K562 (cell line): ENCODE results near the gene MUSTN1. TPM values are rescaled to one million over a fixed set of nuclear protein-coding genes. Genes with fewer than 3 reads are reported as not detected.

Source experiments
- ATAC-seq: fragments of 200-7000 bp; cut with Tn5 transposase; 3 replicates; pipeline ENCODE4 v1.9.1; 2020; ENCODE audit warnings: moderate library complexity
- BruUV-seq: library from RNA; stranded (reverse); fragments of 400-500 nt; replicated peaks from 2 replicates; lab custom pipeline; 2021; lab: Mats Ljungman, UMichigan
- CTCF ChIA-PET: fragments of 300-600 bp; formaldehyde crosslinking; extraction: SDS; loops from one replicate; lab custom pipeline; 2021; ENCODE audit warnings: low intra/inter-chr PET ratio; lab: Yijun Ruan, JAX
- POLR2A ChIA-PET: fragments of 300-600, 350-650 bp; sonication (Branson Sonifier 250); formaldehyde crosslinking; extraction: SDS; loops from one replicate; lab custom pipeline; 2021; ENCODE audit warnings: antibody characterized with exemption, inconsistent platforms; lab: Yijun Ruan, JAX
- DNase-seq, 4 experiments: peaks; one replicate each; pipeline versions ENCODE4 v3.0.0 to v3.0.0-alpha.2; 2011 to 2018; ENCODE audit warnings: low spot score in 3 of 4, mixed read lengths in 3 of 4; ENCODE audit errors: extremely low read depth in 1 of 4
- FAIRE-seq: peaks from 2 replicates; lab custom pipeline; 2011; peaks lifted over from hg19 to GRCh38; lab: Jason Lieb, UNC
- H2AFZ ChIP-seq: 2 replicates; pipeline ENCODE4 v1.6.0; 2011; ENCODE audit warnings: low read depth, low read length, control low read depth, inconsistent platforms
- H3K27ac ChIP-seq: fragments of 200-600 bp; 3 replicates; pipeline ENCODE4 v1.8.0; 2011; ENCODE audit warnings: low read depth, mild to moderate bottlenecking, control low read depth, inconsistent platforms, low read length, moderate library complexity, mixed read lengths; ENCODE audit errors: extremely low read depth
- H3K27me3 ChIP-seq, 2 experiments: fragments of 300-600 bp in 1 of 2; 2 replicates in 1 of 2; 3 replicates in 1 of 2; pipeline versions ENCODE4 v1.6.0 to v1.8.0; 2011; ENCODE audit warnings: inconsistent platforms in 2 of 2, low read length in 2 of 2, mild to moderate bottlenecking in 1 of 2, mixed read lengths in 1 of 2, moderate library complexity in 1 of 2; ENCODE audit not compliant: control insufficient read depth in 2 of 2, insufficient read depth in 2 of 2
- H3K36me3 ChIP-seq: fragments of 300-600 bp; 3 replicates; pipeline ENCODE4 v1.8.0; 2011; ENCODE audit warnings: mild to moderate bottlenecking, low read length, inconsistent platforms; ENCODE audit not compliant: control insufficient read depth, insufficient read depth
- H3K4me1 ChIP-seq, 2 experiments: fragments of 200-600 bp in 1 of 2; replicated peaks in 1 of 2; 2 replicates in 1 of 2; 3 replicates in 1 of 2; pipeline versions ENCODE4 v1.5.1 to v1.8.0; 2011; ENCODE audit warnings: inconsistent platforms in 2 of 2, low read length in 2 of 2, mild to moderate bottlenecking in 1 of 2, mixed read lengths in 1 of 2, moderate library complexity in 1 of 2; ENCODE audit not compliant: control insufficient read depth in 2 of 2, insufficient read depth in 2 of 2
- H3K4me2 ChIP-seq: 2 replicates; pipeline ENCODE4 v1.6.1; 2011; ENCODE audit warnings: low read length, control low read depth, inconsistent platforms, mixed read lengths; ENCODE audit not compliant: insufficient read depth
- H3K4me3 ChIP-seq: fragments of 200-600 bp; sonication (generic), shearing (Covaris generic); 2 replicates; pipeline ENCODE4 v1.5.1; 2016; ENCODE audit warnings: control low read depth, inconsistent platforms
- H3K79me2 ChIP-seq: fragments of 200-600 bp; 3 replicates; pipeline ENCODE4 v1.8.0; 2011; ENCODE audit warnings: low read length, inconsistent platforms; ENCODE audit not compliant: control insufficient read depth, insufficient read depth
- H3K9ac ChIP-seq, 2 experiments: 2 replicates each; pipeline versions ENCODE4 v1.6.0 to v1.6.1; 2011; ENCODE audit warnings: low read depth in 2 of 2, low read length in 2 of 2, control low read depth in 1 of 2, inconsistent platforms in 1 of 2, mild to moderate bottlenecking in 1 of 2, mixed read lengths in 1 of 2; ENCODE audit not compliant: insufficient read depth in 1 of 2
- H3K9me1 ChIP-seq: one replicate; pipeline ENCODE4 v1.6.0; 2011; ENCODE audit warnings: inconsistent platforms, mild to moderate bottlenecking, low read length, moderate library complexity; ENCODE audit not compliant: control insufficient read depth, insufficient read depth
- H3K9me3 ChIP-seq: replicated peaks from 2 replicates; pipeline ENCODE4 v1.5.1; 2011; ENCODE audit warnings: low read depth, low read length, inconsistent platforms; ENCODE audit not compliant: control insufficient read depth, insufficient read depth
- H4K20me1 ChIP-seq: replicated peaks from 2 replicates; pipeline ENCODE4 v1.6.1; 2011; ENCODE audit warnings: low read length, inconsistent platforms, mixed read lengths; ENCODE audit not compliant: control insufficient read depth, insufficient read depth
- BRD4 ChIP-seq: fragments of 200-600 bp; sonication (generic); IDR thresholded peaks from 2 replicates; pipeline ENCODE4 v1.6.1; 2017; ENCODE audit warnings: inconsistent platforms
- CEBPB ChIP-seq: fragments of 450-650 bp; IDR thresholded peaks from 2 replicates; pipeline ENCODE4 v1.6.1; 2016; ENCODE audit warnings: missing genetic modification characterization, missing compliant biosample characterization
- CEBPG ChIP-seq, 3 experiments: fragments of 200-800 bp in 1 of 3; sonication (Bioruptor generic) in 1 of 3; sonication (generic) in 1 of 3; formaldehyde crosslinking in 1 of 3; IDR thresholded peaks in 2 of 3; conservative IDR thresholded peaks in 1 of 3; 2 replicates each; pipeline versions ENCODE4 v1.6.1 to v1.8.0; 2016 to 2022; ENCODE audit warnings: missing compliant biosample characterization in 2 of 3, missing genetic modification characterization in 2 of 3, mild to moderate bottlenecking in 1 of 3, missing genetic modification reagents in 1 of 3
- FOSL1 ChIP-seq: fragments of 200-800 bp; sonication (Bioruptor generic); conservative IDR thresholded peaks from 2 replicates; pipeline ENCODE4 v1.6.1; 2016; ENCODE audit warnings: missing genetic modification characterization, missing compliant biosample characterization
- JUND ChIP-seq, 2 experiments: IDR thresholded peaks; 2 replicates in 1 of 2; 3 replicates in 1 of 2; pipeline ENCODE4 v1.6.1; 2011; ENCODE audit warnings: borderline replicate concordance in 2 of 2, low read depth in 2 of 2, low read length in 2 of 2, improper control_type of control experiment in 1 of 2, missing biosample characterization in 1 of 2, missing genetic modification characterization in 1 of 2, missing genetic modification reagents in 1 of 2
- MAFG ChIP-seq: fragments of 450-650 bp; conservative IDR thresholded peaks from 2 replicates; pipeline ENCODE4 v1.6.1; 2016; ENCODE audit warnings: missing genetic modification characterization, missing compliant biosample characterization
- MAFK ChIP-seq: IDR thresholded peaks from 2 replicates; pipeline ENCODE4 v1.6.1; 2011; ENCODE audit warnings: low read length, improper control_type of control experiment
- MAZ ChIP-seq, 2 experiments: fragments of 450-650 bp in 1 of 2; sonication (generic) in 1 of 2; formaldehyde crosslinking; IDR thresholded peaks in 1 of 2; conservative IDR thresholded peaks in 1 of 2; 2 replicates each; pipeline versions ENCODE4 v1.4.0 to v1.5.0; 2020; ENCODE audit warnings: mild to moderate bottlenecking in 1 of 2, missing genetic modification reagents in 1 of 2
- NFE2 ChIP-seq: IDR thresholded peaks from 2 replicates; pipeline ENCODE4 v1.6.1; 2014; ENCODE audit warnings: antibody characterized with exemption, low read depth
- NFE2L1 ChIP-seq: fragments of 450-650 bp; IDR thresholded peaks from 2 replicates; pipeline ENCODE4 v1.6.1; 2016; ENCODE audit warnings: missing genetic modification characterization, low read depth, mild to moderate bottlenecking, missing compliant biosample characterization, moderate library complexity, borderline replicate concordance
- RAD21 ChIP-seq, 2 experiments: fragments of 250-450 bp in 1 of 2; fragments of 450-650 bp in 1 of 2; sonication (Bioruptor Pico) in 1 of 2; formaldehyde crosslinking in 1 of 2; IDR thresholded peaks in 1 of 2; conservative IDR thresholded peaks in 1 of 2; 2 replicates each; pipeline versions ENCODE4 v1.4.0 to v1.8.0; 2020 to 2022; ENCODE audit warnings: mild to moderate bottlenecking in 2 of 2, moderate library complexity in 1 of 2
- RFX1 ChIP-seq: fragments of 450-650 bp; IDR thresholded peaks from 2 replicates; pipeline ENCODE4 v1.6.1; 2016; ENCODE audit warnings: mild to moderate bottlenecking, moderate library complexity
- SOX6 ChIP-seq: fragments of 450-650 bp; IDR thresholded peaks from 2 replicates; pipeline ENCODE4 v1.6.1; 2014; ENCODE audit warnings: mild to moderate bottlenecking
- ZNF232 ChIP-seq: sonication (generic); formaldehyde crosslinking; IDR thresholded peaks from 2 replicates; pipeline ENCODE4 v1.8.0; 2022; ENCODE audit warnings: mild to moderate bottlenecking, missing genetic modification reagents
- ZNF239 ChIP-seq: fragments of 250-450 bp; sonication (Bioruptor Pico); IDR thresholded peaks from 2 replicates; pipeline ENCODE4 v1.4.0; 2020; ENCODE audit warnings: mild to moderate bottlenecking
- ZNF354B ChIP-seq: fragments of 250-450 bp; sonication (Bioruptor Pico); IDR thresholded peaks from 2 replicates; pipeline ENCODE4 v1.4.0; 2020
- WGBS: fragments of 100-300 bp; shearing (Covaris generic); methylation state at CpG from one replicate; pipeline ENCODE4 v1.1.6; 2016; ENCODE audit warnings: low coverage, mixed read lengths; ENCODE audit not compliant: insufficient coverage; ENCODE audit errors: missing lambda C conversion rate; 5-methylcytosine and 5-hydroxymethylcytosine counted together
- in situ Hi-C: fragments of 300-500 bp; cut with MboI; formaldehyde crosslinking; loops from 4 replicates; pipeline ENCODE4 v1.15.0; 2018; ENCODE audit warnings: inconsistent platforms, mixed read lengths
- intact Hi-C: fragments of 100-400 bp; cut with micrococcal nuclease; formaldehyde crosslinking; loops from 2 replicates; pipeline ENCODE4 v1.14.2; 2022
- polyA plus RNA-seq, 8 experiments: library from polyadenylated mRNA; depleted of rRNA in 4 of 8; stranded (reverse) in 5 of 8; unstranded in 3 of 8; fragments of >200 nt; fragmentation: Nextera tagmentation in 2 of 8; fragmentation: Illumina TruSeq in 1 of 8; extraction: Ambion mirVana in 2 of 8; extraction: Trizol in 1 of 8; gene quantifications; 2 replicates each; pipeline versions ENCODE4 v1.2.1 to v1.2.3, GENCODE V29; 2011 to 2014; ENCODE audit warnings: inconsistent platforms in 1 of 8, missing spikeins in 1 of 8
- total RNA-seq, 7 experiments: library from RNA; depleted of rRNA in 6 of 7; stranded (reverse); fragments of >200 nt in 6 of 7; fragmentation: Illumina TruSeq in 2 of 7; extraction: Trizol in 2 of 7; gene quantifications; 2 replicates each; pipeline versions ENCODE4 v1.2.1 to v1.2.3, GENCODE V29; 2011 to 2021; ENCODE audit warnings: low replicate concordance in 1 of 7
- TF ChIP-seq, protein P1 (sequence below): sonication (generic); formaldehyde crosslinking; IDR thresholded peaks from 2 replicates; pipeline ENCODE4 v1.8.1; 2023; ENCODE audit warnings: mild to moderate bottlenecking, missing genetic modification reagents
- TF ChIP-seq, protein P2 (sequence below): sonication (generic); IDR thresholded peaks from 2 replicates; pipeline ENCODE4 v1.6.1; 2016

Gene MUSTN1
- total and polyA plus RNA-seq, 9 of the 15 experiments (the other 6 are each of a cell fraction or from before 2014, with no cell fraction given) = 0.15 to 0.78 (median 0.44) TPM; not detected in 4

DNA sequence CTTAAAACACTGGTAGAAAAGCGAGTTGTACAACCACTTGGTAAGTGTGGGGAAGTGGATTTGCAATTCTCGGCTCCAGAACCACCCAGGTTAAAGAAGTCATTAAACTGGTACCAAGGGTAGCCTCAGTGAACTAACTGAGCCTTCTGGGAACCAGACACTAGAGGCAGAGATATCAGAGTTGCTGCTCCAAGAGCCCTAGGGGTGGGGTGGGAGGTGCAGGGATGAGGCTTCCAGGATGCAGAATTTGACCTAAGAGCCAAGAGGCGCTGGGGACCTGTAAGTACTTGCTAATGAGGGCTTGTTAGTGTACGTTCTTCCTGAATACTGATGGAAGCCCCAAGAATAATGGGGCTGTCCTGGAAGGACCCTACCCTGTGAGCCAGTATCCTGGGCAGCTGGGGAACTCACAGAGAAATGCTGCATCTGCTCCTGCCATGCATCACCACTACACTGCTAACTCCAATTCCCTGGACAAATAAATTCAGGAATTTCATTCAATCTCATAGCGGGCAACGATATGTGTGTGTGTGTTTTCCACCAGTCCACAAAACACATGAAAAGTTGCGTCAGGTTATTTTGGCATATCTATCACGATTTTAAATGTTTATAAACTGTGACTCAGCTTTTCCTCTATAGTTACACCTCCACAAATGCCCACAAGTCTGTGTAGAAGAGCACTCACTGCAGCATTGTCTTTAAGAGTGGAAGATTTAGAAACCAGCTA is 38.8 kb upstream of the MUSTN1 start:
- peak overlapping the region; percentile 52; the same call in 1 of the 2 replicates for H3K4me2 ChIP-seq
- H3K4me1 ChIP-seq = peaks cover 10 to 38% of the 10 kb centered on the region in 2 experiments
- H2AFZ ChIP-seq = no peak overlapping the region
- no peaks in the 10 kb centered on the region for H3K36me3 ChIP-seq
- 49% methylated on average over 8 of the region's 8 CpGs for WGBS
- no peaks in the 10 kb centered on the region for H3K27me3 ChIP-seq
- no peaks in the 10 kb centered on the region for H3K79me2 ChIP-seq
- H3K9ac ChIP-seq = peak overlapping the region in 1 of 2 experiments; percentile 12; a peak in 1 of 4 replicates
- POLR2A ChIA-PET = interaction anchor here (1.0 to 1.4 kb wide), 2 partner anchors 16 to 20 kb away, joined by 4 read pairs; no protein-coding TSS in a partner anchor
- H3K9me3 ChIP-seq = no peaks in the 10 kb centered on the region
- BruUV-seq = no TSS peak
- CTCF ChIA-PET = no interaction called here
- peak overlapping the region; percentile 38; the same call in 2 of the 3 replicates for H3K27ac ChIP-seq
- no peaks in the 10 kb centered on the region for H4K20me1 ChIP-seq
- no peak overlapping the region for H3K4me3 ChIP-seq
- in situ Hi-C loops = no loop called here
- DNase-seq (peak; percentile 17 to 22 (median 18)), ATAC-seq (peak; percentile 72), FAIRE-seq (no peak)
- no peaks in the 10 kb centered on the region for H3K9me1 ChIP-seq
- intact Hi-C loops = no loop called here
- TF ChIP-seq CEBPG (CRISPR knock-in tag; IDR thresholded peaks at IDR 0.05) (peak; percentile 72), CEBPG (tag; conservative IDR thresholded peaks at IDR 0.05 in 1 of 2, IDR thresholded peaks at IDR 0.05 in 1 of 2) (peak in 1 of 2 experiments; percentile 92; a peak in 2 of 4 replicates), RAD21 (CRISPR knock-in tag; conservative IDR thresholded peaks at IDR 0.05 in 1 of 2, IDR thresholded peaks at IDR 0.05 in 1 of 2) (0 out of 4 replicates have a peak, but pooled peaks of 1 of the 2 experiments have one; percentile 8), MAZ (CRISPR knock-in tag; conservative IDR thresholded peaks at IDR 0.05 in 1 of 2, IDR thresholded peaks at IDR 0.05 in 1 of 2) (0 out of 4 replicates have a peak, but pooled peaks of 1 of the 2 experiments have one; percentile 22), ZNF354B (no peak), ZNF232 (CRISPR knock-in tag) (no peak), SOX6 (0 out of 2 replicates have a peak, but pooled peaks have one; percentile 37), FOSL1 (tag) (peak; percentile 62), JUND (IDR thresholded peaks at IDR 0.05; ENCODE audit: borderline replicate concordance, low read depth, low read length) (peak; percentile 35; the same call in 1 of the 2 replicates), JUND (tag; IDR thresholded peaks at IDR 0.05; ENCODE audit: borderline replicate concordance, low read depth, low read length) (no peak), ZNF239 (no peak), MAFG (tag) (peak; percentile 85), NFE2 (peak; percentile 85), RFX1 (no peak), CEBPB (tag) (peak; percentile 45), NFE2L1 (tag) (peak; percentile 26; the same call in 1 of the 2 replicates), BRD4 (no peak), MAFK (peak; percentile 66)
- TF ChIP-seq, protein P1, sequence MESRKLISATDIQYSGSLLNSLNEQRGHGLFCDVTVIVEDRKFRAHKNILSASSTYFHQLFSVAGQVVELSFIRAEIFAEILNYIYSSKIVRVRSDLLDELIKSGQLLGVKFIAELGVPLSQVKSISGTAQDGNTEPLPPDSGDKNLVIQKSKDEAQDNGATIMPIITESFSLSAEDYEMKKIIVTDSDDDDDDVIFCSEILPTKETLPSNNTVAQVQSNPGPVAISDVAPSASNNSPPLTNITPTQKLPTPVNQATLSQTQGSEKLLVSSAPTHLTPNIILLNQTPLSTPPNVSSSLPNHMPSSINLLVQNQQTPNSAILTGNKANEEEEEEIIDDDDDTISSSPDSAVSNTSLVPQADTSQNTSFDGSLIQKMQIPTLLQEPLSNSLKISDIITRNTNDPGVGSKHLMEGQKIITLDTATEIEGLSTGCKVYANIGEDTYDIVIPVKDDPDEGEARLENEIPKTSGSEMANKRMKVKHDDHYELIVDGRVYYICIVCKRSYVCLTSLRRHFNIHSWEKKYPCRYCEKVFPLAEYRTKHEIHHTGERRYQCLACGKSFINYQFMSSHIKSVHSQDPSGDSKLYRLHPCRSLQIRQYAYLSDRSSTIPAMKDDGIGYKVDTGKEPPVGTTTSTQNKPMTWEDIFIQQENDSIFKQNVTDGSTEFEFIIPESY (CRISPR knock-in tag) = no peak
- TF ChIP-seq, protein P2, sequence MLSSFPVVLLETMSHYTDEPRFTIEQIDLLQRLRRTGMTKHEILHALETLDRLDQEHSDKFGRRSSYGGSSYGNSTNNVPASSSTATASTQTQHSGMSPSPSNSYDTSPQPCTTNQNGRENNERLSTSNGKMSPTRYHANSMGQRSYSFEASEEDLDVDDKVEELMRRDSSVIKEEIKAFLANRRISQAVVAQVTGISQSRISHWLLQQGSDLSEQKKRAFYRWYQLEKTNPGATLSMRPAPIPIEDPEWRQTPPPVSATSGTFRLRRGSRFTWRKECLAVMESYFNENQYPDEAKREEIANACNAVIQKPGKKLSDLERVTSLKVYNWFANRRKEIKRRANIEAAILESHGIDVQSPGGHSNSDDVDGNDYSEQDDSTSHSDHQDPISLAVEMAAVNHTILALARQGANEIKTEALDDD = 0 out of 2 replicates have a peak, but pooled peaks have one; percentile 13
